MM.1S (cell line): Measurements from ENCODE around the gene ARID4B.

Experiments
- DNase-seq: peaks from one replicate; pipeline ENCODE4 v3.0.0-alpha.2; 2015
- H2AFZ ChIP-seq: fragments of 300-600 bp; sonication (generic); 2 replicates; pipeline ENCODE4 v1.6.0; 2016; ENCODE audit warnings: antibody characterized with exemption, low read length
- H3F3A ChIP-seq: fragments of 300-600 bp; sonication (generic); 2 replicates; pipeline ENCODE4 v1.6.1; 2016; ENCODE audit warnings: mild to moderate bottlenecking, antibody characterized with exemption, low read length, moderate library complexity, mixed read lengths; ENCODE audit not compliant: insufficient read depth
- H3K27ac ChIP-seq: fragments of 300-600 bp; sonication (generic); 2 replicates; pipeline ENCODE4 v1.5.1; 2016; ENCODE audit warnings: mild to moderate bottlenecking, low read length
- H3K27me3 ChIP-seq: fragments of 300-600 bp; sonication (generic); replicated peaks from 2 replicates; pipeline ENCODE4 v1.6.0; 2016; ENCODE audit warnings: low read length; ENCODE audit not compliant: insufficient read depth
- H3K36me3 ChIP-seq: fragments of 300-600 bp; sonication (generic); replicated peaks from 2 replicates; pipeline ENCODE4 v1.6.1; 2016; ENCODE audit warnings: mild to moderate bottlenecking, low read length, mixed read lengths; ENCODE audit not compliant: insufficient read depth
- H3K4me1 ChIP-seq: fragments of 300-600 bp; sonication (generic); 2 replicates; pipeline ENCODE4 v1.6.1; 2016; ENCODE audit warnings: low read length, mixed read lengths
- H3K4me2 ChIP-seq: fragments of 300-600 bp; sonication (generic); 2 replicates; pipeline ENCODE4 v1.6.0; 2016; ENCODE audit warnings: low read depth, low read length
- H3K4me3 ChIP-seq: fragments of 300-600 bp; sonication (generic); 2 replicates; pipeline ENCODE4 v1.5.1; 2016; ENCODE audit warnings: low read length, mixed read lengths
- H3K79me2 ChIP-seq: fragments of 300-600 bp; sonication (generic); 2 replicates; pipeline ENCODE4 v1.6.1; 2016; ENCODE audit warnings: mixed run types, low read length, mixed read lengths
- H3K9ac ChIP-seq: fragments of 300-600 bp; sonication (generic); 2 replicates; pipeline ENCODE4 v1.6.1; 2016; ENCODE audit warnings: low read length, mixed read lengths
- H3K9me2 ChIP-seq: fragments of 300-600 bp; sonication (generic); replicated peaks from 2 replicates; pipeline ENCODE4 v1.6.1; 2016; ENCODE audit warnings: mild to moderate bottlenecking, low read length, mixed read lengths; ENCODE audit not compliant: insufficient read depth
- H3K9me3 ChIP-seq: fragments of 300-600 bp; sonication (generic); replicated peaks from 2 replicates; pipeline ENCODE4 v1.6.1; 2016; ENCODE audit warnings: mild to moderate bottlenecking, low read length, mixed read lengths; ENCODE audit not compliant: insufficient read depth
- H4K20me1 ChIP-seq: fragments of 300-600 bp; sonication (generic); 2 replicates; pipeline ENCODE4 v1.6.1; 2016; ENCODE audit warnings: mild to moderate bottlenecking, low read length, moderate library complexity, mixed read lengths; ENCODE audit not compliant: insufficient read depth
- EZH2 ChIP-seq: fragments of 300-600 bp; sonication (generic); optimal IDR thresholded peaks from 2 replicates; pipeline ENCODE3; 2017; ENCODE audit warnings: low read depth, mild to moderate bottlenecking, antibody characterized with exemption, low read length, mixed read lengths
- EZH2phosphoT487 ChIP-seq: fragments of 300-600 bp; sonication (generic); IDR thresholded peaks from 2 replicates; pipeline ENCODE4 v1.6.1; 2018; ENCODE audit warnings: antibody characterized with exemption, low read length
- TF ChIP-seq, protein P1 (sequence below): fragments of 300-600 bp; sonication (generic); IDR thresholded peaks from 2 replicates; pipeline ENCODE4 v1.5.1; 2016; ENCODE audit warnings: antibody characterized with exemption, low read length, mixed read lengths

The ARID4B gene

DNA sequence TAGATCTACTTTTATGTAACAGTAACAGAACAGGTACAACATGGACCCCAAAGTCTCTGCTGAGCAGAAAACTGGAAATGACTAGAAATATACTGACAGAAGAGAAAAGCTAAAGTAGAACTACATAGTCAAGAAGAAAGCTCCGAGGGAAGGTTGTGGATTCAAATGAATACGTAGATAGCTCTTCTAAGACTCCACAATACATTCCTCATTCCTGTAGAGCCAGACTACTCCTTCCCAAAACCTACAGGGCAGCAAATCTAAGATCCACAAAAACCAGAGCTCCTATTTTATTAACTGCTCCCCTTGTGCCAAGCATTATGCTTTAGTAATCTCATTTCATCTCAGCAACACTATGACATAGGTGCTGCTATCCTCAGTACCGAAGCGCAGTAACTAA, 35.2 kb downstream of the ARID4B start:
- Histone ChIP-seq H3K9me2 (no peaks in the 10 kb centered on the region), H3K9me3 (no peaks in the 10 kb centered on the region), H4K20me1 (peaks cover 28% of the 10 kb centered on the region), H2AFZ (no peak overlapping the region), H3K27me3 (no peaks in the 10 kb centered on the region), H3K9ac (no peak overlapping the region), H3K27ac (no peak overlapping the region), H3F3A (no peaks in the 10 kb centered on the region), H3K4me3 (no peak overlapping the region), H3K79me2 (peaks cover 97% of the 10 kb centered on the region), H3K4me1 (peaks cover 4% of the 10 kb centered on the region; the same call in 1 of the 2 replicates), H3K36me3 (no peaks in the 10 kb centered on the region), H3K4me2 (no peak overlapping the region)
- TF ChIP-seq, protein P1, sequence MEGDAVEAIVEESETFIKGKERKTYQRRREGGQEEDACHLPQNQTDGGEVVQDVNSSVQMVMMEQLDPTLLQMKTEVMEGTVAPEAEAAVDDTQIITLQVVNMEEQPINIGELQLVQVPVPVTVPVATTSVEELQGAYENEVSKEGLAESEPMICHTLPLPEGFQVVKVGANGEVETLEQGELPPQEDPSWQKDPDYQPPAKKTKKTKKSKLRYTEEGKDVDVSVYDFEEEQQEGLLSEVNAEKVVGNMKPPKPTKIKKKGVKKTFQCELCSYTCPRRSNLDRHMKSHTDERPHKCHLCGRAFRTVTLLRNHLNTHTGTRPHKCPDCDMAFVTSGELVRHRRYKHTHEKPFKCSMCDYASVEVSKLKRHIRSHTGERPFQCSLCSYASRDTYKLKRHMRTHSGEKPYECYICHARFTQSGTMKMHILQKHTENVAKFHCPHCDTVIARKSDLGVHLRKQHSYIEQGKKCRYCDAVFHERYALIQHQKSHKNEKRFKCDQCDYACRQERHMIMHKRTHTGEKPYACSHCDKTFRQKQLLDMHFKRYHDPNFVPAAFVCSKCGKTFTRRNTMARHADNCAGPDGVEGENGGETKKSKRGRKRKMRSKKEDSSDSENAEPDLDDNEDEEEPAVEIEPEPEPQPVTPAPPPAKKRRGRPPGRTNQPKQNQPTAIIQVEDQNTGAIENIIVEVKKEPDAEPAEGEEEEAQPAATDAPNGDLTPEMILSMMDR = no peak
- TF ChIP-seq EZH2phosphoT487 = no peak
- no peak for TF ChIP-seq EZH2
- DNase-seq = no peak

DNA sequence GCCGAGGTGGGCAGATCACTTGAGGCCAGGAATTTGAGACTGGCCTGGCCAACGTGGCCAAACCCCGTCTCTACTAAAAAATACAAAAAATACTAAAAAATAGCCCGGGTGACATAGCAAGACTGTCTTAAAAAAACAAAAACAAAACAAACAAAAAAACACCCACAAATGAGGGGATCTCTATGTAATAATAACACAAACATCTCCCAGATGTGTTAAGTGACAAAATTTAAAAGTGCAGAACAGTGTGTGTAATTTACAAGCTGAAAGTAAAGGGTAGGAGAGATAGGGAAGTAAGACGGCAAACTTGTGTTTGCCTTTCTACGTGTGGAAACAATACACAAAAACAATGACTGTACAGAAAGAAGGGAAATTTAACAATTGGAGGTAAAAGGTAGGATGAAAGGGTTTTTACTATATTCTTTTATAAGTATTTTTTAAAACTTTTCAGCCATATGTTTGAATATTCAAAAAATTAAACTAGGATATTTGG, 36.3 kb downstream of the ARID4B start:
- H3K9me3 ChIP-seq = no peaks in the 10 kb centered on the region
- TF ChIP-seq EZH2 (no peak), EZH2phosphoT487 (no peak)
- TF ChIP-seq, protein P1 = no peak
- H3K27me3 ChIP-seq = no peaks in the 10 kb centered on the region
- H3K9me2 ChIP-seq = no peaks in the 10 kb centered on the region
- no peaks in the 10 kb centered on the region for H3K4me1 ChIP-seq
- no peak overlapping the region for H2AFZ ChIP-seq
- no peaks in the 10 kb centered on the region for H3K36me3 ChIP-seq
- H3F3A ChIP-seq = no peaks in the 10 kb centered on the region
- H4K20me1 ChIP-seq = peaks cover 23% of the 10 kb centered on the region
- no peak overlapping the region for H3K27ac ChIP-seq
- H3K9ac ChIP-seq = no peak overlapping the region
- DNase-seq = no peak
- peaks cover 97% of the 10 kb centered on the region for H3K79me2 ChIP-seq
- no peak overlapping the region for H3K4me3 ChIP-seq
- no peak overlapping the region for H3K4me2 ChIP-seq

DNA sequence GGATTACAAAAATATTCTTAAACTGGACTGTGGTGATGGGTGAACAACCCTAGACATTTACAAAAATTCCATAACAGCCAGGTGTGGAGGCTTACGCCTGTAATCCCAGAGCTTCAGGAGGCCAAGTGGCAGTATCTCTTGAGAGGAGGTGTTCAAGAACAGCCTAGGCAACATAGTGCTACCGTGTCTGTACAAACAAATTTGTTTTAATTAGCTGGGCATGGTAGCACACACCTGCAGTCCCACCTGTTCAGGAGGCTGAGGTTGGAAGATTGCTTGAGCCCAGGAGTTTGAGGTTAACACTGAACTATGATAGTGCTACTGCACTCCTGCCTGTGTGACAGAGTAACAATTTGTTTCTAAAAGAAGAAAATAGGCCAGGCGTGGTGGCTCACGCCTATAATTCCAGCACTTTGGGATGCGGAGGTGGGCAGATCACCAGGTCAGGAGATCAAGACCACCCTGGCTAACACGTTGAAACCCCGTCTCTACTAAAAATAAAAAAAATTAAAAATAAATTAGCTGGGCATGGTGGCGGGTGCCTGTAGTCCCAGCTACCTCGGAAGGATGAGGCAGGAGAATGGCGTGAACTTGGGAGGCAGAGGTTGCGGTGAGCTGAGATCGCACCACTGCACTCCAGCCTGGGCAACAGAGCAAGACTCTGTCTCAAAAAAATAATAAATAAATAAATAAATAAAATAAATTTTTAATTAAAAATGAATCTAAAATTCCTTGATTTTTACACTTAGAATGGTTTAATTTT, 37.1 kb downstream of the ARID4B start:
- no peak for DNase-seq
- H3K9me2 ChIP-seq = no peaks in the 10 kb centered on the region
- no peaks in the 10 kb centered on the region for H3K4me1 ChIP-seq
- no peak overlapping the region for H2AFZ ChIP-seq
- no peak overlapping the region for H3K27ac ChIP-seq
- H3K27me3 ChIP-seq = no peaks in the 10 kb centered on the region
- no peaks in the 10 kb centered on the region for H3K9me3 ChIP-seq
- no peak overlapping the region for H3K9ac ChIP-seq
- no peaks in the 10 kb centered on the region for H3F3A ChIP-seq
- no peak overlapping the region for H3K4me3 ChIP-seq
- H3K4me2 ChIP-seq = no peak overlapping the region
- H4K20me1 ChIP-seq = peaks cover 27% of the 10 kb centered on the region
- no peaks in the 10 kb centered on the region for H3K36me3 ChIP-seq
- peaks cover 97% of the 10 kb centered on the region for H3K79me2 ChIP-seq
- no peak for TF ChIP-seq EZH2
- TF ChIP-seq, protein P1 = no peak
- no peak for TF ChIP-seq EZH2phosphoT487
